H9 (cell line): ENCODE measurements around the gene CYP2J2. TPM values are rescaled to one million over a fixed set of nuclear protein-coding genes. Genes with fewer than 3 reads are reported as not detected.

Source experiments
- DNase-seq: peaks from one replicate; pipeline ENCODE4 v3.0.0-alpha.2; 2017
- H2AFZ ChIP-seq: one replicate; pipeline ENCODE4 v1.6.1; 2013; ENCODE audit warnings: mild to moderate bottlenecking, low read length, control low read depth, moderate library complexity
- H2AK5ac ChIP-seq: 2 replicates; pipeline ENCODE4 v1.6.1; 2013; ENCODE audit warnings: low read length, control low read depth, mixed read lengths; ENCODE audit not compliant: insufficient read length
- H2BK120ac ChIP-seq: one replicate; pipeline ENCODE4 v1.6.1; 2013; ENCODE audit warnings: low read depth, mild to moderate bottlenecking, low read length, control low read depth, inconsistent platforms; ENCODE audit not compliant: poor library complexity, severe bottlenecking
- H2BK12ac ChIP-seq: 2 replicates; pipeline ENCODE4 v1.6.1; 2013; ENCODE audit warnings: low read length, control low read depth, mixed read lengths, low read depth; ENCODE audit not compliant: insufficient read length
- H2BK15ac ChIP-seq: 2 replicates; pipeline ENCODE4 v1.6.1; 2013; ENCODE audit warnings: low read depth, low read length, control low read depth
- H2BK20ac ChIP-seq: one replicate; pipeline ENCODE4 v1.6.1; 2013; ENCODE audit warnings: low read depth, mild to moderate bottlenecking, low read length, control low read depth, inconsistent platforms; ENCODE audit not compliant: poor library complexity, severe bottlenecking
- H2BK5ac ChIP-seq: 2 replicates; pipeline ENCODE4 v1.6.1; 2013; ENCODE audit warnings: low read length, control low read depth, mixed read lengths; ENCODE audit not compliant: insufficient read length
- H3K14ac ChIP-seq: 2 replicates; pipeline ENCODE4 v1.6.1; 2013; ENCODE audit warnings: low read length, control low read depth; ENCODE audit not compliant: insufficient read depth
- H3K18ac ChIP-seq: 2 replicates; pipeline ENCODE4 v1.6.1; 2013; ENCODE audit warnings: low read depth, mild to moderate bottlenecking, mixed read lengths, low read length, control low read depth; ENCODE audit not compliant: insufficient read length
- H3K23ac ChIP-seq: 2 replicates; pipeline ENCODE4 v1.6.1; 2013; ENCODE audit warnings: low read length, control low read depth, mixed read lengths, low read depth; ENCODE audit not compliant: insufficient read length
- H3K23me2 ChIP-seq: 2 replicates; pipeline ENCODE4 v1.6.1; 2013; ENCODE audit warnings: low read depth, mild to moderate bottlenecking, mixed read lengths, low read length, control low read depth; ENCODE audit not compliant: insufficient read length, poor library complexity, severe bottlenecking
- H3K27ac ChIP-seq: 2 replicates; pipeline ENCODE4 v1.5.1; 2013; ENCODE audit warnings: low read length, control low read depth, mixed read lengths, low read depth; ENCODE audit not compliant: insufficient read length
- H3K27me3 ChIP-seq: 2 replicates; pipeline ENCODE4 v1.6.1; 2013; ENCODE audit warnings: low read length, control low read depth, inconsistent platforms; ENCODE audit not compliant: insufficient read depth
- H3K4ac ChIP-seq: 2 replicates; pipeline ENCODE4 v1.6.1; 2013; ENCODE audit warnings: low read depth, mild to moderate bottlenecking, control low read depth, inconsistent platforms, low read length, moderate library complexity
- H3K4me1 ChIP-seq: 2 replicates; pipeline ENCODE4 v1.6.1; 2013; ENCODE audit warnings: low read length, control low read depth, inconsistent platforms; ENCODE audit not compliant: insufficient read depth
- H3K4me2 ChIP-seq: 2 replicates; pipeline ENCODE4 v1.6.1; 2013; ENCODE audit warnings: low read length, control low read depth, mixed read lengths; ENCODE audit not compliant: insufficient read length, insufficient read depth
- H3K56ac ChIP-seq: 2 replicates; pipeline ENCODE4 v1.6.1; 2013; ENCODE audit warnings: low read depth, mild to moderate bottlenecking, mixed read lengths, low read length, control low read depth; ENCODE audit not compliant: insufficient read length
- H3K79me1 ChIP-seq: 2 replicates; pipeline ENCODE4 v1.6.1; 2013; ENCODE audit warnings: low read depth, mild to moderate bottlenecking, moderate library complexity, low read length, control low read depth, inconsistent platforms; ENCODE audit not compliant: insufficient read depth, poor library complexity, severe bottlenecking
- H3K79me2 ChIP-seq: 2 replicates; pipeline ENCODE4 v1.6.1; 2013; ENCODE audit warnings: low read length, control low read depth, inconsistent platforms; ENCODE audit not compliant: insufficient read depth
- H3K9ac ChIP-seq: 2 replicates; pipeline ENCODE4 v1.6.1; 2013; ENCODE audit warnings: low read length, control low read depth, mixed read lengths; ENCODE audit not compliant: insufficient read length; ENCODE audit errors: extremely low read depth
- H3K9me3 ChIP-seq: one replicate; pipeline ENCODE4 v1.6.1; 2013; ENCODE audit warnings: low read depth, low read length, inconsistent platforms; ENCODE audit not compliant: control insufficient read depth
- H3T11ph ChIP-seq: one replicate; pipeline ENCODE4 v1.6.1; 2013; ENCODE audit warnings: mild to moderate bottlenecking, low read length, control low read depth, inconsistent platforms
- H4K20me1 ChIP-seq: one replicate; pipeline ENCODE4 v1.6.1; 2013; ENCODE audit not compliant: control insufficient read depth, insufficient read length, insufficient read depth
- H4K5ac ChIP-seq: 2 replicates; pipeline ENCODE4 v1.6.1; 2013; ENCODE audit warnings: low read depth, mild to moderate bottlenecking, mixed read lengths, low read length, control low read depth; ENCODE audit not compliant: insufficient read length
- H4K8ac ChIP-seq: replicated peaks from 2 replicates; pipeline ENCODE4 v1.6.1; 2013; ENCODE audit warnings: low read length, control low read depth, mixed read lengths, low read depth; ENCODE audit not compliant: insufficient read length
- H4K91ac ChIP-seq: 2 replicates; pipeline ENCODE4 v1.6.1; 2013; ENCODE audit warnings: low read depth, mild to moderate bottlenecking, moderate library complexity, mixed read lengths, low read length, control low read depth; ENCODE audit not compliant: insufficient read length
- H3K27ac Mint-ChIP-seq, 3 experiments: 2 replicates in 2 of 3; 3 replicates in 1 of 3; pipeline ENCODE4 v1.8.0; 2020 to 2021; ENCODE audit warnings: mixed read lengths in 3 of 3, mild to moderate bottlenecking in 1 of 3, moderate library complexity in 1 of 3
- H3K27me3 Mint-ChIP-seq: 2 replicates; pipeline ENCODE4 v1.8.0; 2021; ENCODE audit warnings: low read depth, mild to moderate bottlenecking, moderate library complexity, mixed read lengths
- H3K36me3 Mint-ChIP-seq, 3 experiments: 2 replicates in 2 of 3; 3 replicates in 1 of 3; pipeline ENCODE4 v1.8.0; 2020 to 2021; ENCODE audit warnings: low read depth in 3 of 3, mixed read lengths in 3 of 3; ENCODE audit not compliant: insufficient read depth in 1 of 3
- H3K4me1 Mint-ChIP-seq, 2 experiments: 2 replicates each; pipeline ENCODE4 v1.8.0; 2020; ENCODE audit warnings: mixed read lengths in 2 of 2
- H3K4me3 Mint-ChIP-seq, 2 experiments: 2 replicates in 1 of 2; 3 replicates in 1 of 2; pipeline ENCODE4 v1.8.0; 2020 to 2021; ENCODE audit warnings: mild to moderate bottlenecking in 2 of 2, mixed read lengths in 2 of 2, moderate library complexity in 1 of 2
- H3K9me3 Mint-ChIP-seq, 2 experiments: 2 replicates in 1 of 2; 3 replicates in 1 of 2; pipeline ENCODE4 v1.8.0; 2020; ENCODE audit warnings: mild to moderate bottlenecking in 2 of 2, mixed read lengths in 2 of 2, moderate library complexity in 1 of 2
- WGBS: extraction: QIAGEN DNeasy Blood & Tissue Kit; methylation state at CpG from one replicate; pipeline ENCODE4 v1.1.7; 2013; ENCODE audit warnings: missing lambda C conversion rate, low lambda C conversion rate, mixed read lengths; ENCODE audit not compliant: insufficient read length; ENCODE audit errors: extremely low coverage; 5-methylcytosine and 5-hydroxymethylcytosine counted together
- total RNA-seq: library from RNA; stranded (reverse); gene quantifications from 2 replicates; pipeline ENCODE4 v1.2.1, GENCODE V29; 2021
- TF ChIP-seq, protein P1 (sequence below): fragments of 200-600 bp; sonication (generic); conservative IDR thresholded peaks from 3 replicates; pipeline ENCODE4 v1.8.0; 2021; ENCODE audit warnings: antibody characterized with exemption, mild to moderate bottlenecking

The CYP2J2 gene
- total RNA-seq, 1 experiment from 2014 or later, result 0.57 TPM

GRCh38 chr1:59885160-59885832 is 41.3 kb downstream of the CYP2J2 start:
- H3K27ac ChIP-seq, result no peak overlapping the region
- no peak overlapping the region for H2BK15ac ChIP-seq
- no peaks in the 10 kb centered on the region for H4K20me1 ChIP-seq
- no peak overlapping the region for H3K4ac ChIP-seq
- H3K79me2 ChIP-seq, result no peaks in the 10 kb centered on the region
- H3K4me3 Mint-ChIP-seq, result no peak overlapping the region
- H3K23me2 ChIP-seq, result no peaks in the 10 kb centered on the region
- no peaks in the 10 kb centered on the region for H3K9me3 ChIP-seq
- no peak overlapping the region for H2BK20ac ChIP-seq
- H3K23ac ChIP-seq, result no peak overlapping the region
- H3K9ac ChIP-seq, result no peak overlapping the region
- H3K4me1 ChIP-seq, result no peaks in the 10 kb centered on the region
- H3K36me3 Mint-ChIP-seq, result peaks cover 3 to 21% (median 20%) of the 10 kb centered on the region in 3 experiments
- no peak overlapping the region for H2AFZ ChIP-seq
- no peaks in the 10 kb centered on the region for H3K79me1 ChIP-seq
- no CpG with 5 or more reads among the region's 3 CpGs for WGBS
- DNase-seq, result no peak
- no peak overlapping the region for H2AK5ac ChIP-seq
- no peak overlapping the region for H3K18ac ChIP-seq
- no peak overlapping the region for H4K91ac ChIP-seq
- H3K56ac ChIP-seq, result no peak overlapping the region
- no peak overlapping the region for H2BK5ac ChIP-seq
- no peak overlapping the region for H2BK120ac ChIP-seq
- no peak overlapping the region for H2BK12ac ChIP-seq
- no peak overlapping the region for H3K4me2 ChIP-seq
- no peak overlapping the region for H3K14ac ChIP-seq
- H3K27me3 ChIP-seq, result no peaks in the 10 kb centered on the region
- H4K5ac ChIP-seq, result no peak overlapping the region
- H4K8ac ChIP-seq, result no peak overlapping the region
- H3K27me3 Mint-ChIP-seq, result no peaks in the 10 kb centered on the region; the same call in 1 of the 2 replicates
- no peaks in the 10 kb centered on the region for H3K4me1 Mint-ChIP-seq
- TF ChIP-seq, protein P1, sequence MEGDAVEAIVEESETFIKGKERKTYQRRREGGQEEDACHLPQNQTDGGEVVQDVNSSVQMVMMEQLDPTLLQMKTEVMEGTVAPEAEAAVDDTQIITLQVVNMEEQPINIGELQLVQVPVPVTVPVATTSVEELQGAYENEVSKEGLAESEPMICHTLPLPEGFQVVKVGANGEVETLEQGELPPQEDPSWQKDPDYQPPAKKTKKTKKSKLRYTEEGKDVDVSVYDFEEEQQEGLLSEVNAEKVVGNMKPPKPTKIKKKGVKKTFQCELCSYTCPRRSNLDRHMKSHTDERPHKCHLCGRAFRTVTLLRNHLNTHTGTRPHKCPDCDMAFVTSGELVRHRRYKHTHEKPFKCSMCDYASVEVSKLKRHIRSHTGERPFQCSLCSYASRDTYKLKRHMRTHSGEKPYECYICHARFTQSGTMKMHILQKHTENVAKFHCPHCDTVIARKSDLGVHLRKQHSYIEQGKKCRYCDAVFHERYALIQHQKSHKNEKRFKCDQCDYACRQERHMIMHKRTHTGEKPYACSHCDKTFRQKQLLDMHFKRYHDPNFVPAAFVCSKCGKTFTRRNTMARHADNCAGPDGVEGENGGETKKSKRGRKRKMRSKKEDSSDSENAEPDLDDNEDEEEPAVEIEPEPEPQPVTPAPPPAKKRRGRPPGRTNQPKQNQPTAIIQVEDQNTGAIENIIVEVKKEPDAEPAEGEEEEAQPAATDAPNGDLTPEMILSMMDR, result no peak
- H3K9me3 Mint-ChIP-seq, result peaks cover 26 to 31% of the 10 kb centered on the region in 2 experiments
- no peak overlapping the region for H3T11ph ChIP-seq
- no peak overlapping the region for H3K27ac Mint-ChIP-seq
